AG09309 (cell line): ENCODE results near the gene GYG2.

Experiments used
- DNase-seq: peaks from one replicate; pipeline ENCODE4 v3.0.0-alpha.2; 2010; ENCODE audit warnings: low read depth
- H3K4me3 ChIP-seq: 2 replicates; pipeline ENCODE4 v1.5.1; 2011; ENCODE audit warnings: mild to moderate bottlenecking, low read depth, low read length, moderate library complexity; ENCODE audit not compliant: control insufficient read depth
- CTCF ChIP-seq: IDR thresholded peaks from 2 replicates; pipeline ENCODE4 v1.5.1; 2011; ENCODE audit warnings: mild to moderate bottlenecking, low read depth, low read length, inconsistent platforms; ENCODE audit not compliant: insufficient read depth, control insufficient read depth; ENCODE audit errors: missing control alignments

The GYG2 gene

GRCh38 chrX:2931155-2931554, 102.4 kb downstream of the GYG2 start:
- TF ChIP-seq CTCF: no peak
- no peak overlapping the region for H3K4me3 ChIP-seq
- DNase-seq: no peak

- DNase-seq: no peak
- no peak for TF ChIP-seq CTCF
- no peak overlapping the region for H3K4me3 ChIP-seq
These were observed 102.9 kb downstream of the GYG2 start for GRCh38 chrX:2931612-2932011.
